Transverse colon (tissue), 3 donors: ENCODE results near the gene RASGRP1.

Source experiments
- POLR2A ChIP-seq: fragments of 450-650 bp; IDR thresholded peaks from one replicate; pipeline ENCODE4 v1.6.1; 2016; ENCODE audit warnings: antibody characterized with exemption, mild to moderate bottlenecking, moderate library complexity
- TF ChIP-seq, protein P1 (sequence below), 5 experiments: fragments of 200-600 bp in 3 of 5; fragments of 450-650 bp in 2 of 5; sonication (generic) in 3 of 5; IDR thresholded peaks; 1 replicate in 2 of 5; 2 replicates in 3 of 5; pipeline ENCODE4 v1.5.1; 2016 to 2017; ENCODE audit warnings: antibody characterized with exemption in 5 of 5, inconsistent platforms in 3 of 5, mild to moderate bottlenecking in 2 of 5, moderate library complexity in 1 of 5

DNA sequence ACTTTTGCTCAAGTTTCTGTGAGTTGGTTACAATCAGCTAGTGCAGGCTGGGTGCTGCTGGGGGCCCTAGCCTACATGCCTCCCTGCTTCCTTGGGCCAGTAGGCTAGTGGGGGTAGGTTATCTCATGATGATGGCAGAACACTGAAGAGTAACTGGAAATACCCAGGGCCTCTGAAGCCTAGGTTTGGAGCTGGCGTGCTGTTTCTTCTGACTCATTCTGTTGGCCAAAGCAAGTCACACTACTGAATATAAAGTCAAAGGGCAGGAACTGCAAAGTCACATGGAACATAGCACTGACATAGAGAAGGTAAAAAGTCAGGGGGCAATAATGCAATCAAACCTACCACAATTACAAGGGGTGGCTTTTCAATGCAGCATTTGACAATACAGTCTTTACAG, 34.5 kb downstream of the RASGRP1 start:
- TF ChIP-seq, protein P1, sequence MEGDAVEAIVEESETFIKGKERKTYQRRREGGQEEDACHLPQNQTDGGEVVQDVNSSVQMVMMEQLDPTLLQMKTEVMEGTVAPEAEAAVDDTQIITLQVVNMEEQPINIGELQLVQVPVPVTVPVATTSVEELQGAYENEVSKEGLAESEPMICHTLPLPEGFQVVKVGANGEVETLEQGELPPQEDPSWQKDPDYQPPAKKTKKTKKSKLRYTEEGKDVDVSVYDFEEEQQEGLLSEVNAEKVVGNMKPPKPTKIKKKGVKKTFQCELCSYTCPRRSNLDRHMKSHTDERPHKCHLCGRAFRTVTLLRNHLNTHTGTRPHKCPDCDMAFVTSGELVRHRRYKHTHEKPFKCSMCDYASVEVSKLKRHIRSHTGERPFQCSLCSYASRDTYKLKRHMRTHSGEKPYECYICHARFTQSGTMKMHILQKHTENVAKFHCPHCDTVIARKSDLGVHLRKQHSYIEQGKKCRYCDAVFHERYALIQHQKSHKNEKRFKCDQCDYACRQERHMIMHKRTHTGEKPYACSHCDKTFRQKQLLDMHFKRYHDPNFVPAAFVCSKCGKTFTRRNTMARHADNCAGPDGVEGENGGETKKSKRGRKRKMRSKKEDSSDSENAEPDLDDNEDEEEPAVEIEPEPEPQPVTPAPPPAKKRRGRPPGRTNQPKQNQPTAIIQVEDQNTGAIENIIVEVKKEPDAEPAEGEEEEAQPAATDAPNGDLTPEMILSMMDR (IDR thresholded peaks at IDR 0.05), result no peak
- no peak for TF ChIP-seq POLR2A
